GM21526 (cell line): ENCODE measurements around the gene MRPL17.
"Not testable (repeated sequence)": the region's sequence is repeated elsewhere in the genome, so short reads cannot be mapped to it uniquely, and the experiment has no call there.

ENCODE experiments used
- ATAC-seq: cut with Tn5 transposase; IDR thresholded peaks from one replicate; pipeline ENCODE4 v1.9.1; 2021; ENCODE audit warnings: moderate library complexity; ENCODE audit not compliant: unreplicated experiment, low FRiP score

MRPL17 gene

DNA sequence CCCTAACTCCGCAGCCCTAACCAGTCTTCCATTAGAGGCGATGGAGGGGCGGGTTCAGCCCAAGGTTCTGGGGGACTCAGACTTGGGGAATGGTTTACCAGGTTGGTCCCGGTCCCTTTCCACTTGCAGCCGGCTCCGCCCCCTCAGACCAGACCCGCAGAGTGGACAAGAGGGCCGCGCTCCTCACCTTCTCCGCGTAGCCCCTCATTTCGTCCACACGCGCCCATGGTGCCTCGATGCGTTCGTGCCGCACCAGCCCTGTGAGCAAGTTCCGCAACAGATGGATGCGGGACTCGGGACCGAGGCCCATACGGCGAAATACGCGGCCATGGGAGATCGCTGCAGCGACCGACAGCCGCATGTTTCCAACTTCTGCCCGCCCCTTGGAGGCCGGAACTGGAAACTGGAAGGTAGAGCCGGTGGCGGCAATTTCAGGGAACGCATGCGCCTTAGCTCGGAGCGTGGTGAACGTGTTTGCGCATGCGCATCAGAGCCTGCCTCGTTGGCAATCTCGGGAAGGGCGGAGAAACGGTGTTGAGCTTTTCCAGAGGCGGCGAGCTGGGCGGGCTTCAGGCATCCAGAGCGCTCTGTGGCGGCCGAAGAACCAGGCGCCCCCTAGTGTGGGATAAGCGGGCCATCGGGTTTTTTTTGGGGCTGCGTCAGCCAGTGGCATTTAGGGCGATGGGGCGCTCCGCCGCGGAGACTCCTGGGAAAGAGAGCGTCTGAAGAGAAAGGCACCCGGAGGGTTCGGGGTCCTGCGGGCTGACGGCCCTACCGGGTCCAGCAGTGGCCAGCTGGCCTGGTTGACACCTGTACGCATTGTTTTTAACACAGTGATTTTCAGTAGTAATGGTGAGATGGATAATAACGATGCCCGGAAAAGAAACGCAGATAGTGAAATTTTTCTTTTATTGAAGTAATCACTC lies at the start of gene MRPL17:
TSS of gene MRPL17 (minus strand) at position 405 of the 926 bp plus-strand sequence. CDS start at position 361, 44 bp downstream.
- ATAC-seq = peak; percentile 89

DNA sequence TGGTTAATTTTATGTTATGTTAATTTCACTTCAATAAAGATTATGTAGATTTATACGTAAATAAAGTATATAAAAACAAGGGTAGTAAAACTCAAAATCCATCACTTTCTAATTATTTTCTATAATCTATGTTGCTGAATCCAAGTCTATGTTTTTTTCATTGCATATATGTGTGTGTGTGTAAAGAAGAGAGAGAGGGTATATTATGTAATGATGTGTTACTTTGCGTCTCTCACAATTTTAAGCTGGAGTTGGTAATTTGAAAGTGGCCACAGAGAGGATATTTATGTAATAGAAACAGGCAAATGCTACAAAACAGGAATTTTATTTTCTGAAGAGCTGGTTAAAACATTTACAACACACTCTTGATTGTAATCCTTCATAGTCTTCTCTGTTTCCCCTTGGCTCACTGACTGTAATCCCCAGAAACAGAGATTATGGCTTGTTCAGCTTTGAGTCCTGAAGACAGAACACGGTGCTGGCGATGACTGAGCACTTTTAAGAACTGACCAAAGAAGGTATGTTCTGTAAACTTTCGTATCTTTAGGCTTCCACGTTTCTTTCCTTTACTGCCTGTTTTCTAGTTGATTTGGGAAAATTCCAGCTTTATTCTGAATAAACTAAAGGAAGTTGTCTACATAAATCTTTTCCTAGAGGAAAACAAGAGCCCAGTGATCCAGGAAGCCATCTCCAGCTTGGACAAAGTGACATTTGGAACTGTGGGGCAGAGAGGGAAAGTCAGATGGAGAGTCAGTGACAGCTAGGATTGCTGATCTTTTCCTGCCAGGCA lies 45.0 kb upstream of the MRPL17 start:
- ATAC-seq = no peak

DNA sequence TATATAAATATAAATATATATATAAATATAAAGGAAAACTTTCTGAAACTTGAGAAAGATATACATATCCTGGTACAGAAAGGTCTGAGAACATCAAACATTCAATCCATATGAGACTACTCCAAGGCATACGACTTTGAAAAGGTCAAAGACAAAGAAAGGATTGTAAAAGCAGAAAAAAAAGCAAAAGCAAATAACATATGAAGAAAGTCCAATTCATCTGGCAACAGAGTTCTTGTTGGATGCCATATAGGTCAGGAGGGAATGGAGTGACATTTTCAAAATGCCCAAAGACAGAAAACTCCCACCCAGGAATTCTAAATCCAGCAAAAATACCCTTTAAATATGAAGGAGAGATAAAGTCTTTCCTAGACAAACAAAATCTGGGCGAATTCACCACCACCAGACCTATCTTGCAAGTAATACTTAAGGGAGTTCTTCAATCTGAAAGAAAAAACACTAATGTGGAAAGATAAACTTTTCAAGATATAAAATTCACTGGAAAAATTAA lies 42.3 kb upstream of the MRPL17 start:
- no peak for ATAC-seq

- no peak for ATAC-seq
These were observed 40.9 kb upstream of the MRPL17 start for GRCh38 chr11:6724013-6724412.

GRCh38 chr11:6721343-6721742 lies 38.2 kb upstream of the MRPL17 start:
- ATAC-seq = no peak

DNA sequence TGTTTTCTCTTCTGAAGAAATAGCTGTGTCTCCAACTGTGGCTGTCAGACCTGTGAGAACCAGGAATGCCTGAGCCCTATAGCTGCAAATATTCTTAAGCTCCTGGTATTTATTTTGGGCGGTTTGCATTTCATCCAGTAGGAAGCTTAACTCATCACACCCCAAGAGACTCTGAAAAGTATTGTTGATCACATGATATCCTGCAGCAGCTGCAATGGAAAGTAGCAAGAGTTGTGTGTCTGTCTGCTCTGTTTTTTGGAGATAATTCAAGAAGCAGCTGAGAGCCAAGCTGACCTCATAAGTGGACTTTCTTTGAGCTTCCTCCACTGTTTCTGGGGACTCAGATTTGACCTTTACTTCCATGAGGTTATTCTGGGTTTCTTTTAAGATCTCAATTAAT lies 36.4 kb upstream of the MRPL17 start:
- ATAC-seq = no peak

DNA sequence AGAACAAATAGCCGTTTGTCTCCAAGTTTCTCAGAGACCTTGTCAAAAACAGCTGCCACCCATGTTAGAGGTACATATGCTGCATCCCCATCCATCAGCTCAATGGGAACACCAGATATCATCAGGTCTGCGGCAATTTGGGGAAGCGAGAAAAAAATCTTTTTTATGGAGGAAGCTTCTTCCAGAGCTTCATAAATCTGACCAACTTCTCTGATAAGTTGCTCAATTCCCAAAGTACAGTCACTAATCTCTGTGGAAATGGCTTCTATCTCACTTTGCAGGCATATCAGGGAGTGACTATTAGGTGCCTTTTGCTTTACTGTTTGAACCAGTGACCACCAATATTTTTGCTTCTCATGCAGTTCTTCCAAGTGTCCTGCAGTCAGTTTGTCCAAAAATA lies 34.3 kb upstream of the MRPL17 start:
- no peak for ATAC-seq

DNA sequence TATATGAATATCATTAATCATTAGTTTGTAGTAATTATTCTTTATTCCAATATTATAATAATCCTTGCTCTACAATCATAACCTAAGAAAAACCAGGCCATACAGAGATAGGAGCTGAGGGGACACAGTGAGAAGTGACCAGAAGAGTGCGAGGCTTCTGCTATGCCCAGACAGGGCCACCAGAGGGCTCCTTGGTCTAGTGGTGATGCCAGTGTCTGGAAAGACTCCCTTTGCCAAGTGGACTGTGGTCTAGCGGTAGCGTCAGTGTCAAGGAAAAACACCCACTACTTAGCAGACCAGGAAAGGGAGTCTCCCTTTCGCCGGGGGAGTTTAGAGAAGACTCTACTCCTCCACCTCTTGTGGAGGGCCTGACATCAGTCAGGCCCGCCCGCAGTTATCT lies 28.4 kb upstream of the MRPL17 start:
- not testable (repeated sequence) for ATAC-seq

- no peak for ATAC-seq
These were observed 25.7 kb upstream of the MRPL17 start for GRCh38 chr11:6708876-6709275.

GRCh38 chr11:6705905-6706535 lies 22.9 kb upstream of the MRPL17 start:
- peak; percentile 68 for ATAC-seq

GRCh38 chr11:6703247-6704063 lies 20.3 kb upstream of the MRPL17 start:
- no peak for ATAC-seq

DNA sequence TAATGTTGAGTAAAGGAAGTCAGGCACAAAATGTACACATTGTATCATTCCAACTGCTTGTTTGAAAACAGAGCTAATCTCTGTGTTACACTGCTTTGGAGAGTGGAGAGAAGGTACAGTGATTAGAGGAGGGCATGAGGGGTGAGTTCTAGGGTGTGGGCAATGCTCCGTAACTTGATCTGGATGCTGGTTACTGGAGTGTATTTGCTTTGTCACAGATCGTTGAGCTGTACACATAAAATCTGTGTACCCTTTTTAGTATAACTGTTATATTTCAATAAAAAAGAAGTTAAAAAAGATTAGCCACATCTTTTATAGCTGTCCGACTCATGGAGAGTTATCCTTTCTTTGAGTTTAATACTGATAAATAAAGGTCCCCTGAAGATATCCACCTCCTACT lies 18.8 kb upstream of the MRPL17 start:
- ATAC-seq = not testable (repeated sequence)

GRCh38 chr11:6695377-6695776 lies 12.2 kb upstream of the MRPL17 start:
- ATAC-seq = no peak

DNA sequence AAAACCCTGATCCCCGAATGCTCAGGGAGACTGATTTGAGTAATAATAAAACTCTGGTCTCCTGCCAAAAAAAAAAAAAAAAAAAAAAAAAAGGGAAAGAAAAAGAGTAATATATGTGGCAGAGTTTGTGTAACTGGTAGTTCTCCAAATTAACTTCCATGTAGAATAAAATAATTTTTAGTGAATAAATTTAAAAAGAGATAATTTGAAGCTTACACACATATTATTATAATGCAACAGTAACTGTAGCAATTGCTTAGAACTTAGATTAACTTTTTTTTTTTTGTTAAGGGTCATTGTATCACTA lies 11.0 kb upstream of the MRPL17 start:
- ATAC-seq = no peak

DNA sequence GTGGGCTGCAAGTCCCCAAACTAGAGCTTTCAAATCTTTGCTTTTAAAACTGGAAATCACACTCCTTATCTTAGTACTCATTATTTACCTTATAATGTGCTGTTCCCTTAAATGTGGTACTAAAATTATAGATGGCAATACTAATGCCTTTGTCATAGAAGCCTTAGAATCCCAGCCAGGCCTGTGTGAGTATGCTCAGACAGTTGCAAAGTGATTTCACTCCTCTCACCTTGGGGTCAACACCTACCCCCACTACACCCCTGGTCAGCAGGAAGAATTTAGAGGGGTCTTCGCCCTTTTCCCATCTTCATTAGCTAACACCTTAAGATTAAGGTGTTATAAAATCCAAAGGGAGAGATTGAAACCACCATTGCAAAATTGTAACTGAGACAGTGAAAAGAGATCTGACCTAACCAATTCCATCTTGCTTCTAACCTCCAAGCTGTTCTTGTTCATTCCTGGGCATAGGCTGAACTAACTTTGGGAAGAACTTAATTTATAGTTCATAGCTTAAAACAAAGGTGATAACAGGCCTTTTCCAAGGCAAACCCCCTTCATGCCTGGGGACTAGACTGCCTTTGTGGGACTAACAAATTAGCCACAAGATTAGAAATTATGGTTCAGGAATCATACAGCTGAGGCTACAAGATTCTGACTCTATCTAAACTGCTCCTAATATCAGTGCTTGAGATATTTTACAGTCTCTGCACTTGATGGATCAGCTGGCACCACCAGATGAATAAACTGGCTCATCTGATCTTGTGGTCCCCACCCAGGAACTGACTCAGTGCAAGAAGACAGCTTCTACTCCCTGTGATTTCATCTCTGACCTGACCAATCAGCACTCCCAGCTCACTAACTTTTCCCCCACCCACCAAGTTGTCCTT lies 10.4 kb upstream of the MRPL17 start:
- ATAC-seq = no peak

DNA sequence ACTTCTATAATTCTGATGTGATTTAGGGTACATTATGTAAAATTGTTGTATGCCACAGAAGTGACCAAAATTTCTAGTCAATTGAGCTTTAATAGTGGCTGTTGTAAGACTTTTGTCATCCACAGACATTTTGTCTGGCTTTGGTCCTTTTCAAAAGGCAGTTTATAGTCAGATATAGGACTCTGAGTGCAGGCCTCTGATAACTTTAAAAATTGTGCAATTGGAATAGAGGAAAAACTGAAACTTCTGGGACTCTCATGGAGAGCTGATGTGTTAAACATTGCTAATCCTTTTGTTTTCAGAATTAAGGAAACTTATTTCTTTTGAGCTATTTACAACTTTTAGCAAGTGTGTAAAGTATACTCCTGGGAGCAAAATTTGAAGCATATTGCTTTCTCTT lies 9.0 kb upstream of the MRPL17 start:
- no peak for ATAC-seq

DNA sequence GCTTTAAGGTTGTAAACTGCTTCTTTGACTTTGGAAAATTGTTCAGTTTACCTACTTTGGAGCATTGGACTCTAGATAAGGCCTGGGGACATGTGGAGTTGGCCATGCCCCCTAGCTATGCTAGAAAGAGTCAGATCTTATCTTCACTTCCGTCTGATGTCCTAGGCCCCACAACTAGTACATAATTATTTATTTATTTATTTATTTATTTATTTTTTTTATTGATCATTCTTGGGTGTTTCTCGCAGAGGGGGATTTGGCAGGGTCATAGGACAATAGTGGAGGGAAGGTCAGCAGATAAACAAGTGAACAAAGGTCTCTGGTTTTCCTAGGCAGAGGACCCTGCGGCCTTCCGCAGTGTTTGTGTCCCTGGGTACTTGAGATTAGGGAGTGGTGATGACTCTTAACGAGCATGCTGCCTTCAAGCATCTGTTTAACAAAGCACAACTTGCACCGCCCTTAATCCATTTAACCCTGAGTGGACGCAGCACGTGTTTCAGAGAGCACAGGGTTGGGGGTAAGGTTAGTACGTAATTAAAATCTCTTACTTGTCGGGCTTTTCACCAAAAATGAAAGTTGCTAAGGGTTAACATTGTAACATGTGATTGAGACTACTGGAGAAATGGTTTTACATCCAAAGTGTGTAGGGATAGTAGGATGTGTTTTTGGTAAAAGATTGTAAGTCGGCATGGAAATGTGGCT lies 7.4 kb upstream of the MRPL17 start:
- not testable (repeated sequence) for ATAC-seq

DNA sequence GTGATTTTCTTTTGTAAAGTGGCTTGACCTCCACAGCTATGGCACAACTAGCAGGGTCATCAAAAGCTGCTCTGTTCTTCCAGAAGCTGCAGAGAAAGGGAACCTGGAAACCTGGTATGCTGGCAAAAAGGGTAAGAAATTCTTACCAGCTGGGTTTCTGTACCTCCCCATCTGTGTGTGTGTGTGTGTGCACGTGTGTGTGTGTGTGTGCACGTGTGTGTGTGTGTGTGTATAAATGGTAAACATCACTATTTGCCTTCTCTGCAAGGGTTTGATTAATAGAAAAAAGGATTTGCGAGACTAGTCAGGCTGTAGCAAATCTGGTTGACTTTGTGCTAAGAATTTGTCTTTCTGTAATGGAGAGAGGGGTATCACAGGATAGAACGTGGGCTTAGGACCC lies 4.7 kb upstream of the MRPL17 start:
- no peak for ATAC-seq

DNA sequence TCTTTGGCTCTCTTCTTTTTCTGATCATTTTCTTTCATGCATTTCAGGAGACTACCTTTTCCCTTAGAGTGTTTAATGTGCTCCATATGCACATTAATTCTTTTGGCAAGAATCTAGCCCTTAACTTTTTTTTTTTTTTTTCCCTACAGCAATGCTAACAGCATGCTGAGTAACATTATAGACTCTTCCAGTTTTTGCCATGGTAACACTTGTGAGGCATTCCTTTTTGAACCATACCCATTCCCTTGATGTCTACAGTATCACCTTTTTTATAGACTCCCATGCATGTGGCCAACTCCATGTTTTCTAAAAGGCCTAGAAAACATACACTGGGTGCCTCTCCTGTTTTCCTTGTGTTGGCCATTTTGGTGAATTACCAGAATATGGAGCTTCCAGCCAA lies 2.9 kb upstream of the MRPL17 start:
- ATAC-seq = no peak
